IPS-18a (cell line): ENCODE measurements around the gene ABI3.
"Not testable (repeated sequence)": the region's sequence is repeated elsewhere in the genome, so short reads cannot be mapped to it uniquely, and the experiment has no call there.

ENCODE experiments used
- H3K27ac ChIP-seq: one replicate; pipeline ENCODE4 v1.5.1; 2013; ENCODE audit warnings: low read length
- H3K27me3 ChIP-seq: one replicate; pipeline ENCODE4 v1.6.1; 2013; ENCODE audit warnings: mild to moderate bottlenecking, low read length; ENCODE audit not compliant: control insufficient read depth, insufficient read depth
- H3K36me3 ChIP-seq: one replicate; pipeline ENCODE4 v1.6.1; 2013; ENCODE audit warnings: low read depth, low read length; ENCODE audit not compliant: control insufficient read depth
- H3K4me1 ChIP-seq: one replicate; pipeline ENCODE4 v1.6.1; 2013; ENCODE audit warnings: low read depth, low read length; ENCODE audit not compliant: control insufficient read depth
- H3K4me3 ChIP-seq: one replicate; pipeline ENCODE4 v1.5.1; 2013; ENCODE audit warnings: low read length
- H3K9ac ChIP-seq: one replicate; pipeline ENCODE4 v1.6.1; 2013; ENCODE audit warnings: mild to moderate bottlenecking, low read length, moderate library complexity
- H3K9me3 ChIP-seq: one replicate; pipeline ENCODE4 v1.6.1; 2013; ENCODE audit warnings: low read depth, low read length; ENCODE audit not compliant: control insufficient read depth

ABI3 gene

DNA sequence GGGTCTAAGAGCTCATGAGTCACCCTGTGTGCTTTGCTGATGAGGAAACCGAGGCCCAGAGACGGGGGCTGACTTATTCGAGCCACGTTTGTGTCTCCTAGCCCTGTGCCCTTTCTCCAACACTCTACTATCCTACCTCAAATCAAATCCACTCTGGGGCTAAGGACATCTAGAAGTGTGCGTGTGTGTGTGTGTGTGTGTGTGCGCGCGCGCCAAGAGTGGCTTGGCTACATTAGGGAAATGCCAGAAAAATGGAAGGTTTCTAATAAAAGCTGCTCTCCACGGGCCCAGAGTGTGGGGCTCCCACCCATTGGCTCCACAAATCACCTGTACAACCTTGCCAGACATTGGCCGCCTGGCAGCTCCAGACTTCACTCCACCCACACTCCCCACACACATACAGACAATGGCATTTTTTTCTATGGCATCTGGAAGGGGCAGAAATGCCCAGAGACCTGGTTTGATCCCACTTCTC is 50.3 kb downstream of the ABI3 start:
- Histone ChIP-seq H3K27me3 (peaks cover 24% of the 10 kb centered on the region), H3K9ac (no peak overlapping the region), H3K4me1 (peaks cover 4% of the 10 kb centered on the region), H3K4me3 (peak overlapping the region; percentile 62), H3K9me3 (no peaks in the 10 kb centered on the region), H3K27ac (no peak overlapping the region), H3K36me3 (no peaks in the 10 kb centered on the region)

DNA sequence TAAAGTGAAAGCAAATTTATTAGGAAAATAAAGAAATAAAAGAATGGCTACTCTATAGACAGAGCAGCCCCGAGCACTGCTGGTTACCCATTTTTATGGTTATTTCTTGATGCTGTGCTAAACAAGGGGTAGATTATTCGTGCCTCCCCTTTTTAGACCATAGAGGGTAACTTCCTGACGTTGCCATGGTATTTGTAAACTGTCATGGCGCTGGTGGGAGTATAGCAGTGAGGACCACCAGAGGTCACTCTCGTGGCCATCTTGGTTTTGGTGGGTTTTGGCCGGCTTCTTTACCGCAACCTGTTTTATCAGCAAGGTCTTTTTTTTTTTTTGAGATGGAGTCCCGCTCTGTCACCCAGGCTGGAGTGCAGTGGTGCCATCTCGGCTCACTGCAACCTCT is 51.0 kb downstream of the ABI3 start:
- not testable (repeated sequence) for H3K36me3 ChIP-seq, H3K9ac ChIP-seq, H3K4me3 ChIP-seq, H3K27ac ChIP-seq, H3K9me3 ChIP-seq, H3K4me1 ChIP-seq
- peaks cover 24% of the 10 kb centered on the region for H3K27me3 ChIP-seq

DNA sequence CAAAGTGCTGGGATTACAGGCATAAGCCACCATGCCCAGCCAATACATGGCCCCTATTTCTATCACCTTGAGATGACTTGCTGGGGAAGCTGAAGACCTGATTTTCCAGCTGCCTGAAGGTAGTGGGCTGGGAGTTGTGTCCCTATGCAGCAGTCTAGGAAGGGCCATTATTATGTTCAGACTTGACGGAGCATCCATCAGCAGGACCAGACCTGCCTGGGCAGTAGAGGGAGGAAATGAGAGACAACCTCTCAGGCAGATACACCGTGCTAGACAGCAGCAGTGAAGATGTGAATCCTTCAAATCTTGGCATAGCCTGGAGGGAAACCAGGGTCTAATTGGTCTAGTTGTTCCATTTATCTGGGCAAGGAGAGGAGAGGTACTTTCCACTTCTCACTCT is 55.7 kb downstream of the ABI3 start:
- no peaks in the 10 kb centered on the region for H3K9me3 ChIP-seq
- H3K4me3 ChIP-seq: no peak overlapping the region
- H3K36me3 ChIP-seq: no peaks in the 10 kb centered on the region
- no peak overlapping the region for H3K9ac ChIP-seq
- H3K4me1 ChIP-seq: no peaks in the 10 kb centered on the region
- H3K27me3 ChIP-seq: peaks cover 4% of the 10 kb centered on the region
- no peak overlapping the region for H3K27ac ChIP-seq

GRCh38 chr17:49267912-49268311 is 57.4 kb downstream of the ABI3 start:
- Histone ChIP-seq H3K9me3 (no peaks in the 10 kb centered on the region), H3K4me1 (no peaks in the 10 kb centered on the region), H3K4me3 (no peak overlapping the region), H3K27me3 (no peaks in the 10 kb centered on the region), H3K27ac (no peak overlapping the region), H3K36me3 (no peaks in the 10 kb centered on the region), H3K9ac (no peak overlapping the region)

DNA sequence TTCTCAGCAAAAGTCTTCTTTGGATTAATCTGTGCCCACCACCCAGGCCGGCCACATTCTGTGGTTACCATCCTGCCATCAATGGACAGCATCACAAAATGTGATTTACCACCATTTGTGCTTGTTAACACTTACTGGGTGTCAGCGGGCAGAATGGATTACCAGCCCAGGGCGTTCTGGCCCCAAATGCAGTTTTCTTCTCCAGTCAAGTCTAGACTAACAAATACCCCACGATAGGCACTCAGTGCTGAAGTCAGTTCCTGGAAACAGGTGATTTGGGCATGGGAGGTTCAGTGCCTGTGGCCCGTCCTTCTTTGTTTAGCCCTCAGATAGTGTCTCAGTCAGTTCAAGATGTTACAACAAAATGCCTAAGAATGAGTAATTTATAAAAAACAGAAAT is 58.8 kb downstream of the ABI3 start:
- Histone ChIP-seq H3K4me3 (no peak overlapping the region), H3K4me1 (no peaks in the 10 kb centered on the region), H3K27me3 (no peaks in the 10 kb centered on the region), H3K9ac (no peak overlapping the region), H3K27ac (no peak overlapping the region), H3K9me3 (no peaks in the 10 kb centered on the region), H3K36me3 (no peaks in the 10 kb centered on the region)
